NB4 (cell line): Measurements from ENCODE around the gene NME1.

Experiments
- CTCF ChIP-seq: IDR thresholded peaks from one replicate; pipeline ENCODE4 v1.5.1; 2012; ENCODE audit warnings: low read depth, low read length
- MYC ChIP-seq: IDR thresholded peaks from 2 replicates; pipeline ENCODE4 v1.6.1; 2011; ENCODE audit warnings: low read depth, low read length
- POLR2A ChIP-seq: IDR thresholded peaks from 2 replicates; pipeline ENCODE4 v1.6.1; 2011; ENCODE audit warnings: mild to moderate bottlenecking; ENCODE audit not compliant: insufficient read length; ENCODE audit errors: extremely low read depth

GRCh38 chr17:51149163-51149562, 4.2 kb upstream of the NME1 start:
- TF ChIP-seq MYC (no peak), CTCF (no peak), POLR2A (no peak)
